ENCODE data around the gene PHETA2.

- TF ChIP-seq CTCF (IDR thresholded peaks at IDR 0.05; ENCODE audit: insufficient read depth, low read length, poor library complexity, severe bottlenecking) (no peak), EZH2phosphoT487 (conservative IDR thresholded peaks at IDR 0.05; ENCODE audit: low read length) (no peak)
Observed at GRCh38 chr22:42101199-42101598, 27.2 kb downstream of the PHETA2 start.
